SK-N-SH treated with all-trans-retinoic acid at 6 μM for 48 hours (cell line): ENCODE data around the gene SLC44A5.

Experiments
- ARNTL ChIP-seq: fragments of 450-650 bp; formaldehyde crosslinking; IDR thresholded peaks from 2 replicates; pipeline ENCODE4 v1.5.0; 2020; ENCODE audit warnings: low read depth, mild to moderate bottlenecking, moderate library complexity, borderline replicate concordance
- BACH2 ChIP-seq: fragments of 250-450 bp; sonication (Bioruptor Pico); IDR thresholded peaks from 2 replicates; pipeline ENCODE4 v1.9.0; 2021; ENCODE audit warnings: mild to moderate bottlenecking, borderline replicate concordance
- GLIS3 ChIP-seq: fragments of 250-450 bp; sonication (Bioruptor Pico); IDR thresholded peaks from 2 replicates; pipeline ENCODE4 v1.5.0; 2020; ENCODE audit warnings: mild to moderate bottlenecking, moderate library complexity
- PATZ1 ChIP-seq: fragments of 250-450 bp; sonication (Bioruptor Pico); IDR thresholded peaks from 2 replicates; pipeline ENCODE4 v1.8.0; 2020; ENCODE audit warnings: mild to moderate bottlenecking, moderate library complexity, borderline replicate concordance
- POU6F1 ChIP-seq: fragments of 250-450 bp; sonication (Bioruptor Pico); IDR thresholded peaks from 2 replicates; pipeline ENCODE4 v1.8.0; 2021; ENCODE audit warnings: low read depth, mild to moderate bottlenecking, moderate library complexity, borderline replicate concordance
- PPARA ChIP-seq: fragments of 250-450 bp; sonication (Bioruptor Pico); IDR thresholded peaks from 2 replicates; pipeline ENCODE4 v1.5.0; 2020; ENCODE audit warnings: mild to moderate bottlenecking, borderline replicate concordance
- RARB ChIP-seq: fragments of 250-450 bp; sonication (Bioruptor Pico); IDR thresholded peaks from 2 replicates; pipeline ENCODE4 v1.8.0; 2021; ENCODE audit warnings: mild to moderate bottlenecking, moderate library complexity
- TCF4 ChIP-seq: fragments of 250-450 bp; sonication (Bioruptor Pico); IDR thresholded peaks from 2 replicates; pipeline ENCODE4 v1.8.0; 2021; ENCODE audit warnings: mild to moderate bottlenecking, moderate library complexity, borderline replicate concordance
- TOX ChIP-seq: fragments of 250-450 bp; sonication (Bioruptor Pico); IDR thresholded peaks from 2 replicates; pipeline ENCODE4 v1.8.0; 2021; ENCODE audit warnings: mild to moderate bottlenecking, moderate library complexity, borderline replicate concordance
- TSHZ2 ChIP-seq: fragments of 250-450 bp; sonication (Bioruptor Pico); IDR thresholded peaks from 2 replicates; pipeline ENCODE4 v1.5.0; 2020; ENCODE audit warnings: mild to moderate bottlenecking, moderate library complexity
- ZFP30 ChIP-seq: fragments of 450-650 bp; formaldehyde crosslinking; IDR thresholded peaks from 2 replicates; pipeline ENCODE4 v1.5.0; 2022; ENCODE audit warnings: mild to moderate bottlenecking, moderate library complexity

- TF ChIP-seq BACH2 (CRISPR knock-in tag), result no peak
- no peak for TF ChIP-seq ARNTL (CRISPR knock-in tag)
- no peak for TF ChIP-seq TCF4 (CRISPR knock-in tag)
- TF ChIP-seq TSHZ2 (CRISPR knock-in tag), result no peak
- no peak for TF ChIP-seq PATZ1 (CRISPR knock-in tag)
- no peak for TF ChIP-seq ZFP30 (CRISPR knock-in tag)
- TF ChIP-seq GLIS3 (CRISPR knock-in tag), result no peak
- TF ChIP-seq RARB, result no peak
- TF ChIP-seq PPARA (CRISPR knock-in tag), result no peak
- TF ChIP-seq TOX (CRISPR knock-in tag), result no peak
- no peak for TF ChIP-seq POU6F1 (CRISPR knock-in tag)
Measured at GRCh38 chr1:75353051-75353450, 257.9 kb downstream of the SLC44A5 start.
